GM23338 (cell line): Measurements from ENCODE around the gene ZNF385C. TPM values are rescaled to one million over a fixed set of nuclear protein-coding genes. Genes with fewer than 3 reads are reported as not detected.

Experiments used
- ATAC-seq: fragments of 200-7000 bp; cut with Tn5 transposase; 3 replicates; pipeline ENCODE4 v1.9.1; 2020
- DNase-seq: peaks from one replicate; pipeline ENCODE4 v3.0.0-alpha.2; 2015; ENCODE audit warnings: low spot score
- H2AFZ ChIP-seq: fragments of 200-600 bp; sonication (generic); 2 replicates; pipeline ENCODE4 v1.8.0; 2016; ENCODE audit warnings: antibody characterized with exemption, mild to moderate bottlenecking, moderate library complexity
- H3F3A ChIP-seq: fragments of 200-600 bp; sonication (generic); replicated peaks from 2 replicates; pipeline ENCODE4 v1.8.0; 2017; ENCODE audit warnings: antibody characterized with exemption, mixed run types, low read depth
- H3K27ac ChIP-seq: fragments of 200-600 bp; sonication (generic); 2 replicates; pipeline ENCODE4 v1.6.1; 2016; ENCODE audit warnings: low read depth
- H3K27me3 ChIP-seq: fragments of 200-600 bp; sonication (generic); 2 replicates; pipeline ENCODE4 v1.8.0; 2016; ENCODE audit warnings: mild to moderate bottlenecking, mixed run types, moderate library complexity; ENCODE audit not compliant: insufficient read depth
- H3K36me3 ChIP-seq: fragments of 200-600 bp; sonication (generic); 2 replicates; pipeline ENCODE4 v1.8.0; 2016; ENCODE audit warnings: mild to moderate bottlenecking; ENCODE audit not compliant: insufficient read depth
- H3K4me1 ChIP-seq: fragments of 200-600 bp; sonication (generic); 2 replicates; pipeline ENCODE4 v1.8.0; 2016; ENCODE audit warnings: mild to moderate bottlenecking, moderate library complexity; ENCODE audit not compliant: insufficient read depth
- H3K4me2 ChIP-seq: fragments of 200-600 bp; sonication (generic); 2 replicates; pipeline ENCODE4 v1.7.1; 2017; ENCODE audit warnings: mixed run types
- H3K4me3 ChIP-seq: fragments of 200-600 bp; sonication (generic); 2 replicates; pipeline ENCODE4 v1.6.1; 2016; ENCODE audit warnings: mixed run types
- H3K79me2 ChIP-seq: fragments of 200-600 bp; sonication (generic); replicated peaks from 2 replicates; pipeline ENCODE4 v1.8.0; 2017; ENCODE audit warnings: mild to moderate bottlenecking; ENCODE audit not compliant: insufficient read depth
- H3K9me2 ChIP-seq: fragments of 200-600 bp; sonication (generic); 2 replicates; pipeline ENCODE4 v1.8.0; 2017; ENCODE audit not compliant: insufficient read depth
- H4K20me1 ChIP-seq: fragments of 200-600 bp; sonication (generic); replicated peaks from 2 replicates; pipeline ENCODE4 v1.8.0; 2017; ENCODE audit warnings: mild to moderate bottlenecking; ENCODE audit not compliant: insufficient read depth
- H3K27ac Mint-ChIP-seq: 2 replicates; pipeline ENCODE4 v1.8.0; 2020; ENCODE audit warnings: inconsistent platforms, mild to moderate bottlenecking, moderate library complexity, mixed read lengths
- H3K27me3 Mint-ChIP-seq: 3 replicates; pipeline ENCODE4 v1.8.0; 2022; ENCODE audit warnings: low read depth, mild to moderate bottlenecking, moderate library complexity, mixed read lengths, inconsistent platforms; ENCODE audit not compliant: insufficient read depth, poor library complexity
- H3K36me3 Mint-ChIP-seq: 3 replicates; pipeline ENCODE4 v1.8.0; 2021; ENCODE audit warnings: low read depth, mild to moderate bottlenecking, inconsistent platforms, moderate library complexity, mixed read lengths
- H3K4me1 Mint-ChIP-seq: 3 replicates; pipeline ENCODE4 v1.8.0; 2020; ENCODE audit warnings: mild to moderate bottlenecking, inconsistent platforms, mixed read lengths
- H3K4me3 Mint-ChIP-seq: 3 replicates; pipeline ENCODE4 v1.8.0; 2021; ENCODE audit warnings: moderate library complexity, mild to moderate bottlenecking, inconsistent platforms, mixed read lengths
- H3K9me3 Mint-ChIP-seq: 3 replicates; pipeline ENCODE4 v1.8.0; 2020; ENCODE audit warnings: moderate library complexity, mild to moderate bottlenecking, inconsistent platforms, mixed read lengths
- CREB1 ChIP-seq: fragments of 250-450 bp; sonication (Bioruptor Pico); IDR thresholded peaks from 2 replicates; pipeline ENCODE4 v1.5.0; 2020; ENCODE audit warnings: low read depth, mild to moderate bottlenecking, moderate library complexity
- CTCF ChIP-seq, 2 experiments: fragments of 200-600 bp in 1 of 2; sonication (generic) in 1 of 2; conservative IDR thresholded peaks; 2 replicates each; pipeline versions ENCODE4 v1.5.1 to v1.6.1; 2016 to 2017; ENCODE audit warnings: antibody characterized with exemption in 2 of 2, low read depth in 2 of 2, mild to moderate bottlenecking in 2 of 2, moderate library complexity in 1 of 2
- ETS1 ChIP-seq: IDR thresholded peaks from 2 replicates; pipeline ENCODE4 v1.6.1; 2016; ENCODE audit warnings: antibody characterized with exemption
- EZH2 ChIP-seq: fragments of 200-600 bp; sonication (generic); IDR thresholded peaks from one replicate; pipeline ENCODE4 v1.8.0; 2017; ENCODE audit warnings: antibody characterized with exemption, mild to moderate bottlenecking, low read depth; ENCODE audit not compliant: unreplicated experiment
- EZH2phosphoT487 ChIP-seq: fragments of 200-600 bp; sonication (generic); IDR thresholded peaks from one replicate; pipeline ENCODE4 v1.8.1; 2018; ENCODE audit warnings: antibody characterized with exemption; ENCODE audit not compliant: unreplicated experiment
- JUNB ChIP-seq: IDR thresholded peaks from one replicate; pipeline ENCODE4 v1.6.1; 2016; ENCODE audit warnings: antibody characterized with exemption; ENCODE audit not compliant: unreplicated experiment
- NANOG ChIP-seq: IDR thresholded peaks from 2 replicates; pipeline ENCODE4 v1.6.1; 2016; ENCODE audit warnings: antibody characterized with exemption, borderline replicate concordance
- POLR2AphosphoS5 ChIP-seq: IDR thresholded peaks from 2 replicates; pipeline ENCODE4 v1.6.1; 2016; ENCODE audit warnings: antibody characterized with exemption, low read depth
- REST ChIP-seq: IDR thresholded peaks from one replicate; pipeline ENCODE4 v1.6.1; 2018; ENCODE audit warnings: antibody characterized with exemption; ENCODE audit not compliant: unreplicated experiment
- STAT1 ChIP-seq: IDR thresholded peaks from one replicate; pipeline ENCODE4 v1.6.1; 2016; ENCODE audit warnings: antibody characterized with exemption; ENCODE audit not compliant: unreplicated experiment
- ZNF114 ChIP-seq: fragments of 250-450 bp; sonication (Bioruptor Pico); IDR thresholded peaks from 2 replicates; pipeline ENCODE4 v1.5.0; 2020; ENCODE audit warnings: mild to moderate bottlenecking, moderate library complexity
- ZNF331 ChIP-seq: fragments of 250-450 bp; sonication (Bioruptor Pico); IDR thresholded peaks from 2 replicates; pipeline ENCODE4 v1.5.0; 2020; ENCODE audit warnings: low read depth, mild to moderate bottlenecking, moderate library complexity
- ZNF462 ChIP-seq: fragments of 250-450 bp; sonication (Bioruptor Pico); IDR thresholded peaks from 2 replicates; pipeline ENCODE4 v1.5.0; 2020; ENCODE audit warnings: mild to moderate bottlenecking, moderate library complexity
- polyA plus RNA-seq: library from polyadenylated mRNA; unstranded; fragments of >200 nt; fragmentation: Nextera tagmentation; extraction: Ambion mirVana; gene quantifications from 2 replicates; pipeline ENCODE4 v1.2.1, GENCODE V29; 2016
- total RNA-seq: library from RNA; depleted of rRNA; stranded (reverse); fragments of >200 nt; shearing (Covaris generic); gene quantifications from 2 replicates; pipeline ENCODE4 v1.2.3, GENCODE V29; 2014

ZNF385C gene
- total and polyA plus RNA-seq, 2 experiments from 2014 or later: 1.9 to 3.1 TPM

GRCh38 chr17:42065201-42065600, 33.1 kb downstream of the ZNF385C start:
- no peak overlapping the region for H3K4me3 ChIP-seq
- H3K36me3 ChIP-seq: no peaks in the 10 kb centered on the region
- H3F3A ChIP-seq: 0 out of 2 replicates have a peak, but pooled peaks cover 3% of the 10 kb centered on the region
- no peak overlapping the region for H2AFZ ChIP-seq
- Mint-ChIP-seq H3K36me3 (no peaks in the 10 kb centered on the region; the same call in 2 of the 3 replicates), H3K27ac (no peak overlapping the region), H3K4me1 (peaks cover 37% of the 10 kb centered on the region), H3K27me3 (peaks cover 13% of the 10 kb centered on the region), H3K9me3 (no peaks in the 10 kb centered on the region), H3K4me3 (no peak overlapping the region)
- ATAC-seq (no peak), DNase-seq (no peak)
- H3K27ac ChIP-seq: no peak overlapping the region
- no peak for TF ChIP-seq CREB1 (CRISPR knock-in tag)
- TF ChIP-seq EZH2: no peak
- no peak for TF ChIP-seq ZNF114 (CRISPR knock-in tag)
- no peak for TF ChIP-seq EZH2phosphoT487
- no peak for TF ChIP-seq CTCF (conservative IDR thresholded peaks at IDR 0.05; ENCODE audit: low read depth in 2 of 2)
- TF ChIP-seq ZNF331: no peak
- TF ChIP-seq JUNB: no peak
- no peak for TF ChIP-seq ZNF462
- TF ChIP-seq STAT1: no peak
- no peak for TF ChIP-seq ETS1
- no peak for TF ChIP-seq REST
- TF ChIP-seq POLR2AphosphoS5: no peak
- no peak for TF ChIP-seq NANOG
- no peaks in the 10 kb centered on the region for H3K27me3 ChIP-seq
- no peaks in the 10 kb centered on the region for H3K79me2 ChIP-seq
- H4K20me1 ChIP-seq: no peaks in the 10 kb centered on the region
- no peaks in the 10 kb centered on the region for H3K9me2 ChIP-seq
- H3K4me2 ChIP-seq: no peak overlapping the region
- peaks cover 10% of the 10 kb centered on the region; the same call in 1 of the 2 replicates for H3K4me1 ChIP-seq
